SK-N-SH (cell line): ENCODE data around the gene GCNT2.

Source experiments
- CTCF ChIP-seq: fragments of 200-600 bp; sonication (generic); IDR thresholded peaks from 2 replicates; pipeline ENCODE4 v1.6.1; 2017; ENCODE audit warnings: antibody characterized with exemption, mild to moderate bottlenecking, moderate library complexity
- EZH2phosphoT487 ChIP-seq: fragments of 200-600 bp; sonication (generic); IDR thresholded peaks from 2 replicates; pipeline ENCODE4 v1.6.1; 2017; ENCODE audit warnings: low read depth, mixed run types, mild to moderate bottlenecking, antibody characterized with exemption, moderate library complexity, borderline replicate concordance
- FOXM1 ChIP-seq: IDR thresholded peaks from 2 replicates; pipeline ENCODE4 v1.4.0; 2012; ENCODE audit warnings: low read depth, mild to moderate bottlenecking
- PBX3 ChIP-seq: IDR thresholded peaks from 2 replicates; pipeline ENCODE4; 2012
- POLR2AphosphoS5 ChIP-seq: IDR thresholded peaks from 2 replicates; pipeline ENCODE4 v1.6.1; 2012; ENCODE audit warnings: low read depth, low read length
- RXRA ChIP-seq: IDR thresholded peaks from 2 replicates; pipeline ENCODE4 v1.4.0; 2012; ENCODE audit warnings: low read depth, mild to moderate bottlenecking, borderline replicate concordance
- TF ChIP-seq, protein P1 (sequence below): IDR thresholded peaks from 2 replicates; pipeline ENCODE4 v1.4.0; 2012; ENCODE audit warnings: low read depth, borderline replicate concordance
- TF ChIP-seq, protein P2 (sequence below): IDR thresholded peaks from 2 replicates; pipeline ENCODE4 v1.4.0; 2012; ENCODE audit warnings: low read depth

- TF ChIP-seq CTCF = no peak
- TF ChIP-seq PBX3 = no peak
- TF ChIP-seq, protein P1, sequence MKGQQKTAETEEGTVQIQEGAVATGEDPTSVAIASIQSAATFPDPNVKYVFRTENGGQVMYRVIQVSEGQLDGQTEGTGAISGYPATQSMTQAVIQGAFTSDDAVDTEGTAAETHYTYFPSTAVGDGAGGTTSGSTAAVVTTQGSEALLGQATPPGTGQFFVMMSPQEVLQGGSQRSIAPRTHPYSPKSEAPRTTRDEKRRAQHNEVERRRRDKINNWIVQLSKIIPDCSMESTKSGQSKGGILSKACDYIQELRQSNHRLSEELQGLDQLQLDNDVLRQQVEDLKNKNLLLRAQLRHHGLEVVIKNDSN = no peak
- no peak for TF ChIP-seq POLR2AphosphoS5
- TF ChIP-seq EZH2phosphoT487 = no peak
- no peak for TF ChIP-seq RXRA
- TF ChIP-seq, protein P2, sequence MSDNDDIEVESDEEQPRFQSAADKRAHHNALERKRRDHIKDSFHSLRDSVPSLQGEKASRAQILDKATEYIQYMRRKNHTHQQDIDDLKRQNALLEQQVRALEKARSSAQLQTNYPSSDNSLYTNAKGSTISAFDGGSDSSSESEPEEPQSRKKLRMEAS = no peak
- no peak for TF ChIP-seq FOXM1
Observed at GRCh38 chr6:10526156-10526555, 5.0 kb downstream of the GCNT2 start.
